Activated CD8-positive, alpha-beta T cell treated with anti-CD3 and anti-CD28 coated beads, Interleukin-2, amount 10 ng/mL, durations not matched to agents 7 days and 5 days (primary cell): Measurements from ENCODE around the gene QKI. TPM values are rescaled to one million over a fixed set of nuclear protein-coding genes. Genes with fewer than 3 reads are reported as not detected.

Experiments
- ATAC-seq: fragments of 150-1000 bp; cut with Tn5 transposase; one replicate; pipeline ENCODE4 v1.10.0; 2021; ENCODE audit warnings: moderate library complexity
- CTCF ChIA-PET: fragments of 350-600 bp; sonication (Branson Sonifier 250); formaldehyde crosslinking; loops from one replicate; lab custom pipeline; 2021; ENCODE audit warnings: antibody characterized with exemption; lab: Charles Lee
- POLR2A ChIA-PET: fragments of 350-600 bp; sonication (Branson Sonifier 250); formaldehyde crosslinking; loops from one replicate; lab custom pipeline; 2021; ENCODE audit warnings: antibody characterized with exemption; lab: Charles Lee
- DNase-seq: peaks from one replicate; pipeline ENCODE4 v3.0.0-alpha.2; 2020
- H3K27ac Mint-ChIP-seq: one replicate; pipeline ENCODE4 v1.8.0; 2021; ENCODE audit warnings: mild to moderate bottlenecking, mixed read lengths
- H3K27me3 Mint-ChIP-seq: one replicate; pipeline ENCODE4 v1.8.0; 2021; ENCODE audit warnings: low read depth, mixed read lengths
- H3K36me3 Mint-ChIP-seq: one replicate; pipeline ENCODE4 v1.8.0; 2021; ENCODE audit warnings: low read depth, mixed read lengths
- H3K4me1 Mint-ChIP-seq: one replicate; pipeline ENCODE4 v1.8.0; 2021; ENCODE audit warnings: low read depth, mixed read lengths
- H3K4me3 Mint-ChIP-seq: one replicate; pipeline ENCODE4 v1.8.0; 2021; ENCODE audit warnings: mild to moderate bottlenecking, mixed read lengths
- H3K9me3 Mint-ChIP-seq: one replicate; pipeline ENCODE4 v1.8.0; 2022; ENCODE audit warnings: mixed read lengths; ENCODE audit not compliant: insufficient read depth
- total RNA-seq, 2 experiments: library from RNA; stranded (reverse); gene quantifications; one replicate each; pipeline ENCODE4 v1.2.3, GENCODE V29; 2021

The QKI gene
- 10 to 100 TPM; 55.3 to 58.6 TPM for total RNA-seq

- Mint-ChIP-seq H3K36me3 (no peaks in the 10 kb centered on the region), H3K4me1 (peaks cover 32% of the 10 kb centered on the region), H3K4me3 (peak within 1 kb of the TSS; percentile 75), H3K27ac (peak within 1 kb of the TSS; percentile 88), H3K9me3 (no peaks in the 10 kb centered on the region), H3K27me3 (peaks cover 11% of the 10 kb centered on the region)
- ChIA-PET POLR2A (interaction anchor here (0.9 to 2.4 kb wide), 2 partner anchors 8 to 46 kb away, joined by 6 to 7 read pairs; no protein-coding TSS in a partner anchor), CTCF (interaction anchor here (2.2 kb wide), 1 partner anchor 9 kb away, joined by 10 read pairs; no protein-coding TSS in a partner anchor)
- DNase-seq: peak; percentile 83
- ATAC-seq: peak; percentile 65
Measured at GRCh38 chr6:163414117-163414945, at the start of gene QKI. Gene QKI (plus strand): TSS chr6:163414718. CDS start chr6:163415194, 476 bp downstream.

GRCh38 chr6:163366288-163366687 is 48.2 kb upstream of the QKI start:
- POLR2A ChIA-PET: no interaction called here
- H3K36me3 Mint-ChIP-seq: no peaks in the 10 kb centered on the region
- H3K4me1 Mint-ChIP-seq: peaks cover 7% of the 10 kb centered on the region
- ATAC-seq (no peak), DNase-seq (no peak)
- CTCF ChIA-PET: no interaction called here
- H3K27me3 Mint-ChIP-seq: no peaks in the 10 kb centered on the region
- no peak overlapping the region for H3K4me3 Mint-ChIP-seq
- H3K9me3 Mint-ChIP-seq: no peaks in the 10 kb centered on the region
- H3K27ac Mint-ChIP-seq: no peak overlapping the region

GRCh38 chr6:163367497-163368183 is 46.9 kb upstream of the QKI start:
- CTCF ChIA-PET: no interaction called here
- POLR2A ChIA-PET: no interaction called here

GRCh38 chr6:163369141-163369540 is 45.4 kb upstream of the QKI start:
- no peaks in the 10 kb centered on the region for H3K36me3 Mint-ChIP-seq
- H3K27me3 Mint-ChIP-seq: no peaks in the 10 kb centered on the region
- no peak overlapping the region for H3K27ac Mint-ChIP-seq
- ATAC-seq (no peak), DNase-seq (no peak)
- no peaks in the 10 kb centered on the region for H3K9me3 Mint-ChIP-seq
- no peak overlapping the region for H3K4me3 Mint-ChIP-seq
- peaks cover 7% of the 10 kb centered on the region for H3K4me1 Mint-ChIP-seq
- CTCF ChIA-PET: no interaction called here
- POLR2A ChIA-PET: no interaction called here

More at GRCh38 chr6:163367497-163368183, 46.9 kb upstream of the QKI start:
- Mint-ChIP-seq H3K36me3 (no peaks in the 10 kb centered on the region), H3K4me3 (no peak overlapping the region), H3K4me1 (peaks cover 7% of the 10 kb centered on the region), H3K27ac (no peak overlapping the region), H3K27me3 (no peaks in the 10 kb centered on the region), H3K9me3 (no peaks in the 10 kb centered on the region)
- DNase-seq (no peak), ATAC-seq (no peak)

GRCh38 chr6:163369628-163370365 is 44.7 kb upstream of the QKI start:
- Mint-ChIP-seq H3K27me3 (no peaks in the 10 kb centered on the region), H3K36me3 (no peaks in the 10 kb centered on the region), H3K4me3 (no peak overlapping the region), H3K27ac (no peak overlapping the region), H3K9me3 (no peaks in the 10 kb centered on the region), H3K4me1 (peaks cover 7% of the 10 kb centered on the region)
- DNase-seq (no peak), ATAC-seq (no peak)
- POLR2A ChIA-PET: no interaction called here
- CTCF ChIA-PET: no interaction called here

GRCh38 chr6:163370464-163371117 is 43.9 kb upstream of the QKI start:
- no peak overlapping the region for H3K27ac Mint-ChIP-seq
- H3K27me3 Mint-ChIP-seq: no peaks in the 10 kb centered on the region

GRCh38 chr6:163371129-163371528 is 43.4 kb upstream of the QKI start:
- ChIA-PET CTCF (no interaction called here), POLR2A (no interaction called here)
- DNase-seq: no peak
- H3K27me3 Mint-ChIP-seq: no peaks in the 10 kb centered on the region
- H3K36me3 Mint-ChIP-seq: no peaks in the 10 kb centered on the region
- H3K9me3 Mint-ChIP-seq: no peaks in the 10 kb centered on the region
- H3K27ac Mint-ChIP-seq: no peak overlapping the region
- H3K4me3 Mint-ChIP-seq: no peak overlapping the region
- H3K4me1 Mint-ChIP-seq: peaks cover 7% of the 10 kb centered on the region
- no peak for ATAC-seq

More at GRCh38 chr6:163370464-163371117, 43.9 kb upstream of the QKI start:
- ChIA-PET POLR2A (no interaction called here), CTCF (no interaction called here)
- H3K4me1 Mint-ChIP-seq: peaks cover 7% of the 10 kb centered on the region
- H3K4me3 Mint-ChIP-seq: no peak overlapping the region
- ATAC-seq (no peak), DNase-seq (no peak)
- H3K36me3 Mint-ChIP-seq: no peaks in the 10 kb centered on the region
- H3K9me3 Mint-ChIP-seq: no peaks in the 10 kb centered on the region

GRCh38 chr6:163373240-163373639 is 41.3 kb upstream of the QKI start:
- ChIA-PET CTCF (no interaction called here), POLR2A (no interaction called here)
- H3K27ac Mint-ChIP-seq: no peak overlapping the region

GRCh38 chr6:163375361-163375760 is 39.2 kb upstream of the QKI start:
- H3K4me3 Mint-ChIP-seq: no peak overlapping the region
- ATAC-seq (no peak), DNase-seq (no peak)
- H3K36me3 Mint-ChIP-seq: no peaks in the 10 kb centered on the region
- H3K4me1 Mint-ChIP-seq: peaks cover under 1% of the 10 kb centered on the region
- H3K27ac Mint-ChIP-seq: no peak overlapping the region
- no peaks in the 10 kb centered on the region for H3K27me3 Mint-ChIP-seq
- H3K9me3 Mint-ChIP-seq: no peaks in the 10 kb centered on the region
- CTCF ChIA-PET: no interaction called here
- POLR2A ChIA-PET: no interaction called here

More at GRCh38 chr6:163373240-163373639, 41.3 kb upstream of the QKI start:
- peaks cover 7% of the 10 kb centered on the region for H3K4me1 Mint-ChIP-seq
- H3K36me3 Mint-ChIP-seq: no peaks in the 10 kb centered on the region
- ATAC-seq (no peak), DNase-seq (no peak)
- no peaks in the 10 kb centered on the region for H3K27me3 Mint-ChIP-seq
- no peak overlapping the region for H3K4me3 Mint-ChIP-seq
- H3K9me3 Mint-ChIP-seq: no peaks in the 10 kb centered on the region

GRCh38 chr6:163376187-163376586 is 38.3 kb upstream of the QKI start:
- DNase-seq (no peak), ATAC-seq (no peak)
- ChIA-PET CTCF (no interaction called here), POLR2A (no interaction called here)
- Mint-ChIP-seq H3K4me3 (no peak overlapping the region), H3K27me3 (no peaks in the 10 kb centered on the region), H3K4me1 (no peaks in the 10 kb centered on the region), H3K36me3 (no peaks in the 10 kb centered on the region), H3K27ac (no peak overlapping the region), H3K9me3 (no peaks in the 10 kb centered on the region)

GRCh38 chr6:163377561-163377960 is 37.0 kb upstream of the QKI start:
- DNase-seq (no peak), ATAC-seq (no peak)
- no peaks in the 10 kb centered on the region for H3K36me3 Mint-ChIP-seq
- CTCF ChIA-PET: no interaction called here
- no peaks in the 10 kb centered on the region for H3K27me3 Mint-ChIP-seq
- no peak overlapping the region for H3K27ac Mint-ChIP-seq
- no peak overlapping the region for H3K4me3 Mint-ChIP-seq
- H3K4me1 Mint-ChIP-seq: no peaks in the 10 kb centered on the region
- POLR2A ChIA-PET: no interaction called here
- no peaks in the 10 kb centered on the region for H3K9me3 Mint-ChIP-seq
